Measurements from ENCODE around the gene TMEM238L.

TMEM238L gene

GRCh38 chr17:10779609-10780008 is 24.3 kb downstream of the TMEM238L start:
- Histone ChIP-seq H3K36me3 (no peaks in the 10 kb centered on the region), H3K4me3 (ENCODE audit: low read depth in 1 of 2, low read length in 1 of 2) (no peak overlapping the region), H3K27me3 (no peaks in the 10 kb centered on the region), H3K4me1 (ENCODE audit: control insufficient read depth in 1 of 2, insufficient read depth in 1 of 2, low read depth in 1 of 2, low read length in 1 of 2) (no peaks in the 10 kb centered on the region), H3K27ac (no peak overlapping the region), H3K9me3 (no peaks in the 10 kb centered on the region)
- no peak for TF ChIP-seq CTCF (IDR thresholded peaks at IDR 0.05)

- Histone ChIP-seq H3K27me3 (no peaks in the 10 kb centered on the region), H3K27ac (no peak overlapping the region), H3K4me1 (ENCODE audit: control insufficient read depth in 1 of 2, insufficient read depth in 1 of 2, low read depth in 1 of 2, low read length in 1 of 2) (no peaks in the 10 kb centered on the region), H3K4me3 (ENCODE audit: low read depth in 1 of 2, low read length in 1 of 2) (no peak overlapping the region), H3K9me3 (no peaks in the 10 kb centered on the region), H3K36me3 (no peaks in the 10 kb centered on the region)
- TF ChIP-seq CTCF (IDR thresholded peaks at IDR 0.05), result no peak
Measured at GRCh38 chr17:10777890-10778289, 26.0 kb downstream of the TMEM238L start.

GRCh38 chr17:10777131-10777807 is 26.6 kb downstream of the TMEM238L start:
- H3K27me3 ChIP-seq, result no peaks in the 10 kb centered on the region
- H3K4me1 ChIP-seq (ENCODE audit: control insufficient read depth in 1 of 2, insufficient read depth in 1 of 2, low read depth in 1 of 2, low read length in 1 of 2), result no peaks in the 10 kb centered on the region
- no peak overlapping the region for H3K4me3 ChIP-seq (ENCODE audit: low read depth in 1 of 2, low read length in 1 of 2)
- H3K27ac ChIP-seq, result no peak overlapping the region
- no peaks in the 10 kb centered on the region for H3K9me3 ChIP-seq
- no peak for TF ChIP-seq CTCF (IDR thresholded peaks at IDR 0.05)
- H3K36me3 ChIP-seq, result no peaks in the 10 kb centered on the region

GRCh38 chr17:10776381-10776780 is 27.5 kb downstream of the TMEM238L start:
- no peaks in the 10 kb centered on the region for H3K9me3 ChIP-seq
- no peaks in the 10 kb centered on the region for H3K36me3 ChIP-seq
- H3K27ac ChIP-seq, result no peak overlapping the region
- no peak overlapping the region for H3K4me3 ChIP-seq (ENCODE audit: low read depth in 1 of 2, low read length in 1 of 2)
- H3K27me3 ChIP-seq, result no peaks in the 10 kb centered on the region
- TF ChIP-seq CTCF (IDR thresholded peaks at IDR 0.05), result no peak
- H3K4me1 ChIP-seq (ENCODE audit: control insufficient read depth in 1 of 2, insufficient read depth in 1 of 2, low read depth in 1 of 2, low read length in 1 of 2), result no peaks in the 10 kb centered on the region

- H3K36me3 ChIP-seq, result no peaks in the 10 kb centered on the region
- H3K27me3 ChIP-seq, result no peaks in the 10 kb centered on the region
- TF ChIP-seq CTCF (IDR thresholded peaks at IDR 0.05), result no peak
- H3K27ac ChIP-seq, result no peak overlapping the region
- H3K4me3 ChIP-seq (ENCODE audit: low read depth in 1 of 2, low read length in 1 of 2), result no peak overlapping the region
- no peaks in the 10 kb centered on the region for H3K4me1 ChIP-seq (ENCODE audit: control insufficient read depth in 1 of 2, insufficient read depth in 1 of 2, low read depth in 1 of 2, low read length in 1 of 2)
- H3K9me3 ChIP-seq, result no peaks in the 10 kb centered on the region
Measured at GRCh38 chr17:10775740-10776356, 28.1 kb downstream of the TMEM238L start.
